Mesendoderm (in vitro differentiated cells): Measurements from ENCODE around the gene PDE3A.
A peak's percentile ranks its signal among the peaks of the same experiment; 100 is the strongest.

Experiments used
- DNase-seq: peaks from one replicate; pipeline ENCODE4 v3.0.0; 2013
- H2AK5ac ChIP-seq: 2 replicates; pipeline ENCODE4 v1.6.1; 2013; ENCODE audit warnings: low read length, inconsistent platforms
- H2BK120ac ChIP-seq: 2 replicates; pipeline ENCODE4 v1.6.1; 2013; ENCODE audit warnings: low read depth, mild to moderate bottlenecking, low read length, moderate library complexity, mixed read lengths
- H2BK15ac ChIP-seq: replicated peaks from 2 replicates; pipeline ENCODE4 v1.6.1; 2013; ENCODE audit warnings: low read depth, mild to moderate bottlenecking, moderate library complexity
- H2BK5ac ChIP-seq: 2 replicates; pipeline ENCODE4 v1.6.1; 2013; ENCODE audit warnings: low read length, inconsistent platforms
- H3K18ac ChIP-seq: 2 replicates; pipeline ENCODE4 v1.6.1; 2013; ENCODE audit warnings: mild to moderate bottlenecking, low read length, mixed read lengths
- H3K23ac ChIP-seq: one replicate; pipeline ENCODE4 v1.6.1; 2013; ENCODE audit warnings: low read length
- H3K27ac ChIP-seq: 2 replicates; pipeline ENCODE4 v1.5.1; 2013; ENCODE audit warnings: low read depth, mild to moderate bottlenecking, inconsistent platforms, low read length, moderate library complexity
- H3K27me3 ChIP-seq: 2 replicates; pipeline ENCODE4 v1.6.1; 2013; ENCODE audit warnings: low read length, control low read depth, mild to moderate bottlenecking, inconsistent platforms; ENCODE audit not compliant: insufficient read depth, poor library complexity
- H3K36me3 ChIP-seq: 2 replicates; pipeline ENCODE4 v1.6.1; 2013; ENCODE audit warnings: low read length, inconsistent platforms; ENCODE audit not compliant: control insufficient read depth, insufficient read depth
- H3K4ac ChIP-seq: one replicate; pipeline ENCODE4 v1.6.1; 2013; ENCODE audit warnings: low read depth, mild to moderate bottlenecking, low read length, moderate library complexity
- H3K4me1 ChIP-seq: 2 replicates; pipeline ENCODE4 v1.6.1; 2013; ENCODE audit warnings: low read depth, low read length, inconsistent platforms; ENCODE audit not compliant: control insufficient read depth
- H3K4me2 ChIP-seq: 2 replicates; pipeline ENCODE4 v1.6.1; 2013; ENCODE audit warnings: low read length
- H3K4me3 ChIP-seq: 2 replicates; pipeline ENCODE4 v1.5.1; 2013; ENCODE audit warnings: mild to moderate bottlenecking, low read length
- H3K56ac ChIP-seq: one replicate; pipeline ENCODE4 v1.6.1; 2013; ENCODE audit warnings: low read length
- H3K79me1 ChIP-seq: 2 replicates; pipeline ENCODE4 v1.6.1; 2013; ENCODE audit warnings: low read length, inconsistent platforms
- H3K79me2 ChIP-seq: 2 replicates; pipeline ENCODE4 v1.6.1; 2013; ENCODE audit warnings: mild to moderate bottlenecking, low read length; ENCODE audit not compliant: control insufficient read depth, insufficient read depth
- H3K9ac ChIP-seq: 2 replicates; pipeline ENCODE4 v1.6.1; 2013; ENCODE audit warnings: low read length, inconsistent platforms
- H4K5ac ChIP-seq: one replicate; pipeline ENCODE4 v1.6.1; 2013; ENCODE audit warnings: low read length
- H4K8ac ChIP-seq: one replicate; pipeline ENCODE4 v1.6.1; 2013; ENCODE audit warnings: low read depth, mild to moderate bottlenecking, control low read depth, low read length, moderate library complexity
- WGBS: extraction: QIAGEN DNeasy Blood & Tissue Kit; methylation state at CpG from one replicate; pipeline ENCODE4 v1.1.7; 2013; ENCODE audit warnings: low lambda C conversion rate, missing lambda C conversion rate; ENCODE audit not compliant: insufficient coverage; ENCODE audit errors: extremely low coverage; 5-methylcytosine and 5-hydroxymethylcytosine counted together

Gene PDE3A

GRCh38 chr12:20444595-20445170 is 76.3 kb downstream of the PDE3A start:
- Histone ChIP-seq H2BK5ac (no peak overlapping the region), H2BK120ac (no peak overlapping the region)
- peak; percentile 19 for DNase-seq

GRCh38 chr12:20445687-20446086 is 77.3 kb downstream of the PDE3A start:
- Histone ChIP-seq H3K56ac (no peak overlapping the region), H3K18ac (no peak overlapping the region), H3K4me1 (peaks cover 5% of the 10 kb centered on the region), H2BK120ac (no peak overlapping the region), H4K8ac (no peak overlapping the region), H3K23ac (no peak overlapping the region), H3K79me2 (no peaks in the 10 kb centered on the region), H4K5ac (no peak overlapping the region), H2BK5ac (no peak overlapping the region), H3K4me3 (no peak overlapping the region), H3K27me3 (no peaks in the 10 kb centered on the region), H3K36me3 (no peaks in the 10 kb centered on the region), H3K27ac (no peak overlapping the region), H3K9ac (no peak overlapping the region), H3K79me1 (no peaks in the 10 kb centered on the region), H3K4me2 (no peak overlapping the region), H2BK15ac (no peak overlapping the region), H3K4ac (no peak overlapping the region), H2AK5ac (no peak overlapping the region)
- WGBS, result no CpG with 5 or more reads among the region's 4 CpGs
- no peak for DNase-seq

More at GRCh38 chr12:20444595-20445170, 76.3 kb downstream of the PDE3A start:
- Histone ChIP-seq H3K79me2 (no peaks in the 10 kb centered on the region), H3K4me2 (no peak overlapping the region), H4K5ac (no peak overlapping the region), H3K79me1 (no peaks in the 10 kb centered on the region), H3K27ac (no peak overlapping the region), H3K23ac (no peak overlapping the region), H3K4me3 (no peak overlapping the region), H3K36me3 (no peaks in the 10 kb centered on the region), H3K56ac (no peak overlapping the region), H2BK15ac (no peak overlapping the region), H4K8ac (no peak overlapping the region), H3K18ac (no peak overlapping the region), H3K4me1 (peaks cover 5% of the 10 kb centered on the region), H2AK5ac (no peak overlapping the region), H3K4ac (no peak overlapping the region), H3K9ac (no peak overlapping the region), H3K27me3 (no peaks in the 10 kb centered on the region)
- WGBS, result no CpG with 5 or more reads among the region's 6 CpGs

- H2BK5ac ChIP-seq, result no peak overlapping the region
- H3K36me3 ChIP-seq, result no peaks in the 10 kb centered on the region
- no peak overlapping the region for H3K4me3 ChIP-seq
- H2AK5ac ChIP-seq, result no peak overlapping the region
- no peak overlapping the region for H3K56ac ChIP-seq
- no peak overlapping the region for H2BK15ac ChIP-seq
- no peak overlapping the region for H3K4me2 ChIP-seq
- no peak overlapping the region for H3K18ac ChIP-seq
- peaks cover 5% of the 10 kb centered on the region for H3K4me1 ChIP-seq
- no peaks in the 10 kb centered on the region for H3K79me1 ChIP-seq
- no peaks in the 10 kb centered on the region for H3K79me2 ChIP-seq
- H3K27me3 ChIP-seq, result no peaks in the 10 kb centered on the region
- H3K23ac ChIP-seq, result no peak overlapping the region
- H4K8ac ChIP-seq, result no peak overlapping the region
- DNase-seq, result peak; percentile 8
- H3K27ac ChIP-seq, result no peak overlapping the region
- no peak overlapping the region for H2BK120ac ChIP-seq
- no peak overlapping the region for H4K5ac ChIP-seq
- H3K4ac ChIP-seq, result no peak overlapping the region
- WGBS, result no CpG with 5 or more reads among the region's 3 CpGs
- H3K9ac ChIP-seq, result no peak overlapping the region
Measured at GRCh38 chr12:20446836-20447235, 78.5 kb downstream of the PDE3A start.

- H3K56ac ChIP-seq, result no peak overlapping the region
- no peak overlapping the region for H2BK120ac ChIP-seq
- no CpG with 5 or more reads among the region's 2 CpGs for WGBS
- no peak overlapping the region for H3K4me2 ChIP-seq
- H3K4me3 ChIP-seq, result no peak overlapping the region
- no peak overlapping the region for H4K5ac ChIP-seq
- no peak overlapping the region for H2AK5ac ChIP-seq
- no peak overlapping the region for H2BK15ac ChIP-seq
- H4K8ac ChIP-seq, result no peak overlapping the region
- H2BK5ac ChIP-seq, result no peak overlapping the region
- H3K4ac ChIP-seq, result no peak overlapping the region
- H3K4me1 ChIP-seq, result peaks cover 5% of the 10 kb centered on the region
- H3K79me1 ChIP-seq, result no peaks in the 10 kb centered on the region
- no peak overlapping the region for H3K23ac ChIP-seq
- DNase-seq, result no peak
- H3K79me2 ChIP-seq, result no peaks in the 10 kb centered on the region
- H3K18ac ChIP-seq, result no peak overlapping the region
- H3K36me3 ChIP-seq, result no peaks in the 10 kb centered on the region
- no peaks in the 10 kb centered on the region for H3K27me3 ChIP-seq
- no peak overlapping the region for H3K27ac ChIP-seq
- H3K9ac ChIP-seq, result no peak overlapping the region
Measured at GRCh38 chr12:20448781-20449180, 80.4 kb downstream of the PDE3A start.

- H3K4ac ChIP-seq, result no peak overlapping the region
- H2BK15ac ChIP-seq, result no peak overlapping the region
- no peak overlapping the region for H3K56ac ChIP-seq
- no peak overlapping the region for H3K27ac ChIP-seq
- no peak overlapping the region for H3K4me2 ChIP-seq
- no peak overlapping the region for H3K9ac ChIP-seq
- no peak overlapping the region for H2AK5ac ChIP-seq
- no peak overlapping the region for H3K23ac ChIP-seq
- no CpG with 5 or more reads among the region's 2 CpGs for WGBS
- peaks cover 3% of the 10 kb centered on the region for H3K4me1 ChIP-seq
- no peak overlapping the region for H3K18ac ChIP-seq
- no peak for DNase-seq
- no peak overlapping the region for H2BK5ac ChIP-seq
- no peak overlapping the region for H4K8ac ChIP-seq
- H3K27me3 ChIP-seq, result no peaks in the 10 kb centered on the region
- no peaks in the 10 kb centered on the region for H3K79me2 ChIP-seq
- H3K36me3 ChIP-seq, result no peaks in the 10 kb centered on the region
- H3K4me3 ChIP-seq, result no peak overlapping the region
- H3K79me1 ChIP-seq, result no peaks in the 10 kb centered on the region
- no peak overlapping the region for H2BK120ac ChIP-seq
- H4K5ac ChIP-seq, result no peak overlapping the region
Measured at GRCh38 chr12:20450591-20451180, 82.3 kb downstream of the PDE3A start.

GRCh38 chr12:20451761-20452160 is 83.4 kb downstream of the PDE3A start:
- WGBS, result no CpG with 5 or more reads among the region's 3 CpGs
- Histone ChIP-seq H3K56ac (no peak overlapping the region), H3K9ac (no peak overlapping the region), H3K4me3 (no peak overlapping the region), H3K4me1 (peaks cover 3% of the 10 kb centered on the region), H3K4me2 (no peak overlapping the region), H2AK5ac (no peak overlapping the region), H3K27me3 (no peaks in the 10 kb centered on the region), H3K23ac (no peak overlapping the region), H2BK5ac (no peak overlapping the region), H2BK15ac (no peak overlapping the region), H4K5ac (no peak overlapping the region), H3K36me3 (no peaks in the 10 kb centered on the region), H3K27ac (no peak overlapping the region), H3K4ac (no peak overlapping the region), H3K79me2 (no peaks in the 10 kb centered on the region), H4K8ac (no peak overlapping the region), H2BK120ac (no peak overlapping the region), H3K18ac (no peak overlapping the region), H3K79me1 (no peaks in the 10 kb centered on the region)
- no peak for DNase-seq
